IPS-11a (cell line): ENCODE data around the gene AKAP1.
"Not testable (repeated sequence)": the region's sequence is repeated elsewhere in the genome, so short reads cannot be mapped to it uniquely, and the experiment has no call there.

ENCODE experiments used
- H3K4me3 ChIP-seq: one replicate; pipeline ENCODE4 v1.5.1; 2013; ENCODE audit warnings: low read depth, low read length, control low read depth

The AKAP1 gene

DNA sequence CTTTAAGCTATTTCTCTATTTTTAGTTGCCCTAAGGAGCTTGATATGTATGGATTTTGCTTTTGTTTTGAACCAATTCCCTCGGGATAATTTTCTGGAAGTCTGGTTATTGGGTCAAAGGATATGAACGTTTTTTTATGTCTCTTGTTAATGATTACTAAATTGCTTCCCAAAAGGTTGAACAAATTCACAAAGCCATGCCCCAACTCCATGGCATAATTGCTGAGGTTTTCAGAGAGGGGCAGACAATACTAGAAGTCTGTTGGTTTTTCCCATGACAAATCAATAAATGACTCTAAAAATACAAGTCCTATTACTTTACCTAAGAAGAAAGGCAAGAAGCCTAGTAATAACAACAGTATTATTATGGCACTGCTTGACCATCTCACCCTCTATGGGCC lies 11.4 kb upstream of the AKAP1 start:
- no peak overlapping the region for H3K4me3 ChIP-seq

DNA sequence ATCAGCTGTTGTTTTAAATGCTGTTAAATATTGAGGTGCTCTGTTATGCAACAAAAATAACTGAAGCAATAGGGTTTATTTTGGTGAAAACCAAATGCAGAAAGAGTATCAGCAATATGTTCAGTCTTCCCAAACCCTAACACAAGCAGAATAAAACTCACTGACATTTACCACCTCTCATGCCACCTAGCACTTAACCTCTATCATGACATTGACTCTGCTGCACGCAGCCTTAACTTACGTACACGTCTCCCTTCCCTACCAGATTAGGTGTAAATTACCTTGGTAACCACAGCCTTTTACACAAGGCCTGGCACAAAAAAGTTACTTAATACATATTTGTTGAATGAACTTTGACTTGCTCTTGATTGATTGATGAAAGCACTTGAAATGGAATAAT lies 9.9 kb upstream of the AKAP1 start:
- H3K4me3 ChIP-seq, result no peak overlapping the region

DNA sequence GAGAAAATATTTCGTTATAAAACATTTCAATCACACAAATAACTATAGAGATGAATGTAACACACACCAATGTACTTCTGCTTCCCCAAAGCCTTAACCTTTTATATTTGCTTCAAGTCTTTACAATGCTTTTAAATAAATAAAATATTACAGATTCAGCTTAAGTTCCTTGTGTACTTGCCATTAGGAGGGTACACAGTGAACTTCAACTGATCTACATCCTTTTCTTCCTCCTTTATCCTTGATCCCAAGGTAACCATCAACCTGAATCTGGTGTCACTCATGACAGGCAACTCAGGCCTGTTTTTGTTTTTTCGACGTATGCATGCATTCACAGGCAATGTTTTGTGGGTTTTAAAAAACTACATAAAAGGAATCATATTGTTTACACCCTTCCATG lies 9.3 kb upstream of the AKAP1 start:
- H3K4me3 ChIP-seq, result no peak overlapping the region

DNA sequence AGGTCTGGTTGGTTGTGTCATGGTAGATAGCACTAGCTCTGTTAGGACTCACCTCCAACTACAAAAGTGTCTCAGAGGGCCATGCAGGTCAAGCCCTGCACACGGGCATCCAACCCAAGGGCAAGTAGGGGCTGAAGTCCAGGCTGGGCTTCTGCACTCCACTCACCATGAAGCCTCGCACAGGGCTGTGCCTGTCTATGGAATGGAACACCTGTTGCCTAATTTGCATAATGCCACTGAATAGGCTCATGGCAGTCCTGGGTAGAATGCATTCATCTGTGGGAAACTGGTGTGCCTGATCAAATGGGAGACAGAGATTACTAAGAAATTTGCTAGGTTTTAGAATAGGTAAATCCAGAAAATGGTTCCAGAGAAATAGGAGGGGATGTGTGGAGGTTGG lies 8.0 kb upstream of the AKAP1 start:
- H3K4me3 ChIP-seq, result no peak overlapping the region

DNA sequence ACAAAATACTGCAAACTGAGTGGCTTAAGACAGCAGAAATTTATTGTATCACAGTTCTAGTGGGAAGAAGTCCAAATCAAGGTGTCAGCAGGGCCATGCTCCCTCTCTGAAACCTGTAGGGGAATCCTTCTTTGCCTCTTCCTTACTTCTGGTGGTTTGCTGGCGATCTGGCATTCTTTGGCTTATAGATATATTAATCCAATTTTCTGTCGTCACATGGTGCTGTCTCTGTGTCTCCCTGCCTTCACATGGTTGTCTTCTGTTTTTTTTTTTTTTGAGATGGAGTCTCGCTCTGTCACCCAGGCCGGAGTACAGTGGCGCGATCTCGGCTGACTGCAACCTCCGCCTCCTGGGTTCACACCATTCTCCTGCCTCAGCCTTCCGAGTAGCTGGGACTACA lies 6.8 kb upstream of the AKAP1 start:
- H3K4me3 ChIP-seq, result no peak overlapping the region

DNA sequence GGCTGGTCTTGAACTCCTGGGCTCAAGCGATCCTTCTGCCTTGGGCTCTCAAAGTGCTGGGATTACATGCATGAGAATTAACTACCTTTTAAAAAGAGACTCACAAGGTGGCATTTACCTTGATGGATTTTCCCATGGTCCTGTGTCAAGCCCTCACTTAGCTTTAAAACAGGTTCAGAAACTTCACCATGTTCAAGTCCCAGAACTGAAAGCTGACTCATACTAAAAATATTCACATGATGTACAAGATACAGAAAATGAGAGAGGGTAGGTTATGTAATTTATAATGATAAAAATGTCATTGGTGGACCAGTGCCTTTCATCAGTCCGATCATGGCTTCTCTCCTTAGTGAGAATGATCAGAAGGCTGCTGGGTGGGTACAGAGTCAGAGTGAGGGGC lies 4.3 kb upstream of the AKAP1 start:
- no peak overlapping the region for H3K4me3 ChIP-seq

DNA sequence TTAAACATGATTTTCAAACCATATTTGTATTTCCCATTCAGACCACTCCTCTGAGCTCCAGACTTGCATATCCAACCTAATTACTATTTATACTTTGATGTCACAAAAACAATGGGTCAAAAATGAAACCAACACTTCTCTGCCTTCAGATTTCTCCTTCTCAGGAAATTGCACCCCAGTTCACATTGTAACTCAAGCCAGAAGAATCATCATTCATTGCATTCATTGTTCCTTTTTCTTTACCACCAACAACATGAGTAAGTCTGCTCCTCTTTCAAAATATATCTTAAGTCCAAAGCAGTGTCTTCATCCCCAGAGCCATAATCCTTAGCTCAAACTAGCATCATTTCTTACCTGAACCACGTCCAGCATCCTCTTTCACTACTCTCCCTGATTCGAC lies 2.6 kb upstream of the AKAP1 start:
- no peak overlapping the region for H3K4me3 ChIP-seq

DNA sequence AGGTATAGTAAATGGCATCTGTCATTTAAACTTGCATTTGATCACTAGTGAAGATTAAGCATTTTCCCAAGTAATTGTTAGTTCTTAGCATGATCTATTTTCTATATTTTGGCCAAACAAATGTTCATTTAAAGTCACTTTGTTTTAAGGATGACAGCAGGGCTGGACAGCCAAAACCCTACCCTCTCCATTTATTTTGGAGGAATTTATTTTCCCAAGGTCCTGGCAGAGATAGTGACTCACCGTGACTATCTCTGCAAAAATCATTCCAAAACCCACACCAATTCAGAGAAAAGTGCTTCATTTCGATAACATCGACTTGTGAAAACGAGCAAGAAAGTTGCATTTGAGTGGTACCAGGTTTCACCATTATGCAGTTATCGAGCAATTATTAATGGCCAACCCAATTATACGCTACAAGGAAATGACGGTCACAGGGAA lies 665 bp upstream of the AKAP1 start:
- peak overlapping the region; percentile 96 for H3K4me3 ChIP-seq

DNA sequence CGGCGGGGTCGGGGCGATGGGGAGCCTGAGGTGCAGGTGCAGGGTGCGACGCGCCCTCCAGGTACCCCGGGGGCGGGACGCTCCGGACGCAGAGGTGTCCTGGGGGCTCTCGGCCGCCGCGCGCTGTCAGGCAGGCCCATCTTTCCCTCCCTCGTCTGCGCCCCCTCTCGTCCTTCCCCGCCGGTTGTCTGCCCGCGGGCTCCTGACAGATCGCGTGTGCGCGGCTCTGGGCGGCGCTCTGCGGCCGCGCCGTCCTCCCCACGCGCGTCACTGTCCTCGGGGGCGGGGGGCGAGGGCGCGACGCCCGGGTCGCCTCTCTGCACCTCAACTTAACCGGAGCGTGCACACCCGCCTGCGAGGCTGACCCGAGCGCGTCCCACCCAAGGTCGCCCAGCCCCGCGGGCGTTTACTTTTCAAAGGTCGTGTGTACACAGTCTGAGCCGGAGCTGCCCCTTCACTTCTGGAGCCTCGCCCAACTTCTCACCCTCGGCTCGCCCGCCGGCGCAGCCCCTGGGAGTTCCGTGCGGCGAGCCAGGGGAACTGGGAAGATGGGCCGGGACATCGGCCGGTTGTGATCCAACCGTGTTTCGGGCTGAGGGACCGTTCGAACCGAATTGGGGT lies 512 bp downstream of the AKAP1 start:
- peak overlapping the region; percentile 78 for H3K4me3 ChIP-seq

DNA sequence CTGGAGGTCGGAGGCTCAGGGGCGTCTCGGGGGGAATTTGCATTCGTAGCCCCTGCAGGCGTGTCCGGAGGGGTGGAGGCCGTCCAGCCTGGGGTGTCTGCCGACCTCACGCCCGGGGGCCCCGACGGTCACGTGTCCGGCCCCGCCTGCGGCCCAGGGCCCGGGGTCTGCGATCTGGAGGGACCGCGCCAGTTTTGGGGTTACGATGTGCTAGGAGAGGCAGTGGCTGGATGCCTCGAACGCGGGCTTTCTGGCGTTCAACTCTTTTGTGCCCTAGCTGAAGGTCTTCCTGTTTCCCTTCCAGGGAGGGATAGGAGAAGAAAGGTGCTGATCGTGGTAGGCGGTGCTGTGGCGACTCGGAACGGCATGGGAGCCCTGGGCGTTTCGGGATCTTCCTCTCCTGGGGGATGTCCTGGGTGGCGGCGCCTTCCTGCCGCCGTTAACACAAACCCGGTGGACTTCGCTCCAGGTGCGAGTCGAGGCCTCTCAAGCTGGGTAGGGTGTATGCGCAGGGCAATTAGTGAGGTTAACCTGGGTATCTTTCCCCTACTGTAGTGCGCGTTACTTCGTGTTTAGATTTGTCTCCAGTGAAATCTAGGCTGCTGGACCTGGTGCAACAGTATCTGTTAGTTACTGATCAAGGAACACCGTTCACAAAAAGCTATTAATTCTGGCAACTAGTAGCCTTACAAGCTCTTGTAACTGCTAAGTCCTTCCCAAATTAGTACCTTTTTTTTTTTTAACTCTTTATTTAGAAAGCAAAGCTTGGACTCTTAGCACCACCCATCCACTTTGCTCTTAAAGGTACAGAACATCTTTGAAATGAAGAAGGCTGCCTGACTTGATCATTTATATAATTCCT lies 1.3 kb downstream of the AKAP1 start:
- H3K4me3 ChIP-seq, result peak overlapping the region; percentile 78

DNA sequence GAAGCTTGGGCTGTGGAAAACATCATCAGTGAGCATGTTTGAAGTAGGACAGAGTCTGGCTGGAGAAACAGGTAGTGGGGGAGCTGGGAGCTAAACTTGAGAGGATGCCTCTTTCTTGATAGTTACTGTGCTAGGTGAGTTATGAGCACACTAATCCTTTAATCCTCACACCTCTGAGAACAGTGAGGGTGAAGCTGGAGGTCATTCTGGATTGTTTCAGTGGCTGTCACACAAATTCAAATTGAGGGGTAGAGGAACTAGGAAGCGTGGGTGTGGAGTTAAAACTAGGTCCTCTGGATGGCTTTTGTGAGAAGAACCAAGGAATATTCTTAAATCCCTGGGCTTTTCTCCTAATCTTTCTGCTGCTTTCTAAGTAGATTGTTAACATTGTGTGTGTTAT lies 3.3 kb downstream of the AKAP1 start:
- no peak overlapping the region for H3K4me3 ChIP-seq

DNA sequence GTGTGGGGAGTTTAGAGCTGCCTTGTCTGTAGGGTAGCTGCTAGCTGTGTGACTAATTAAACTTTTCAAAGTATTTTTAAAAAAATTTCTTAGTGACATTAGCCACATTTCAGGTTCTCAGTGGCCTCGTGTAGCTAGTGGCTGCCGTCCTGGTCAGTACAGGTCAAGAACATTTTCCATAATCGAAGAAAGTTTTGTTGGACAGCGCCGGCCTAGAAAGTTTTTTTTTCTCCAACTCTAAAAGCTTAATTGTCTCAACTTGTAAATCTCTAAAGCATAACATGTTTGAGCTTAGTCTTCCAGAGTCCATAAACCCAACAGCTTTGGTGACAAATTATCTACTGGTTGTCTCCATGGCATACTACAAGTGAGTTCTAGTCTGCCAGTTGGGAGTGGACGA lies 4.3 kb downstream of the AKAP1 start:
- H3K4me3 ChIP-seq, result no peak overlapping the region

DNA sequence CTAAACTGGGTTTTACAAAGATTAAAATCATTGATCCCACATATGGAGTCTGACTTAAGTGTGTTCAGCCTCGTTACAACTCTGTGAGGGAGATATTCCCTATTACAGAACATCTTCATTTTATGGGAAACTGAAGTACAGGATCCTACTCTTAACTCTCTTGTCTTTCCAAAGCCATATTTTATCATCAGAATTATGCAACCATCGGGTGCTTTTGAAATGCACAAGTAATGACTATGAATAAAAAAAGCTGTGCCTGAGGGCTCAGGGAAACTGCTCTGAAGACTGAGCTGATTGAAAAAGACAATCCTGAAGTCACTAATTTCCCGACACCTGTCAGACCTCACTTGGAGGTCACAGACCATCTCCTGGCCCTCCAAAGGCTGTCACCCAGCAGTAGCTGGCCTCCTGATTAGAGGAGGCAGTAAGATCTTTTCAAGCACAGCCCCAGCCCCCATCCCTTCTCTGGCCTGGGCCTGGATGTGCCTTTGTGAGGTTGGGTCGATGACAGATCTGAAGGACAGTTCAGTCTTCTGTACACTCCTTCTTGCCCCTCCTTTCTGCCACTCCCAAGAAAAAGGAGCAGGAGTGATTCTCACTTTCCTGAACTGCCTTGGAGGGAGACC lies 5.6 kb downstream of the AKAP1 start:
- H3K4me3 ChIP-seq, result no peak overlapping the region

DNA sequence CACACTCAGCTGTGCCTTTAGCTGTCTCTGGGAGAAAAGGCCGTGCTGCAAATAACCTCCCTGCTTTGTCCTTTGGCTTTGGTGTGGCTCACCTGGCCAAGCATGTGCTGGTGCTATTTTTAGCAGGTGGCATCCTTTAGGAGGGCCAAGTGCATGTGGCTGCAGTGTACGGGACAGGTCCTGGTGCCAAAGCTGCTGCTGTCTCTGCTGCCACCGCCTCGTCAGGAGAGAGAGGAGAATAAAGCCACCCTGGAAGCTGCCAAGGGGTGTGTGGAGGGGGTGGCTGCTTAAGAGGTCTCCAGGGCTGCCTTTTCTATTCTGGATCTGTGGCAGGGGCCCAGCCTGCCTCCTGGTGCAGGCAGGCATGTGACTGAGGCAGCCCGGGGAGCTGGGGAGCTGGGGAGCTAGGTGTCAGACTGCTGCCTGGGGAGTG lies 6.2 kb downstream of the AKAP1 start:
- H3K4me3 ChIP-seq, result no peak overlapping the region

DNA sequence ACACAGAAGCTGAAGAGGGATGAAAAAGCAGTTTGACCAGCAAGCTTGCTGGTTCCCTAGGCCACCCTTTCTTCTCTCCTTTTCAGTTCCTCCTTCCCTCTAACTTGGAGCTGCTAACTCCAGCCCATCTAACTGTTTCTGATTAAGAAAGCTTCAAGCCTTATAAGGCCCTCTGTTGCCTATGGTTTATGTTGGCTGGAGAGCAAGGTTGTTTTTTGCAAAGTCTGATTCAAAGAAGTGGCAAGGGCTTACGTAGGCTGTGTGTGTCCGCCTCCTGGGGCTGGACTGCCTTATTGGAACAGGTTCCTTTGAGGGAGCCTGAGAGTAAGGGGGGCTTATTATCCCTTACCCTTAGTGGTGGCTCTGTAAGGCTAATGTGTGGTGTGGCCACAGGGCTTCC lies 7.1 kb downstream of the AKAP1 start:
- no peak overlapping the region for H3K4me3 ChIP-seq

DNA sequence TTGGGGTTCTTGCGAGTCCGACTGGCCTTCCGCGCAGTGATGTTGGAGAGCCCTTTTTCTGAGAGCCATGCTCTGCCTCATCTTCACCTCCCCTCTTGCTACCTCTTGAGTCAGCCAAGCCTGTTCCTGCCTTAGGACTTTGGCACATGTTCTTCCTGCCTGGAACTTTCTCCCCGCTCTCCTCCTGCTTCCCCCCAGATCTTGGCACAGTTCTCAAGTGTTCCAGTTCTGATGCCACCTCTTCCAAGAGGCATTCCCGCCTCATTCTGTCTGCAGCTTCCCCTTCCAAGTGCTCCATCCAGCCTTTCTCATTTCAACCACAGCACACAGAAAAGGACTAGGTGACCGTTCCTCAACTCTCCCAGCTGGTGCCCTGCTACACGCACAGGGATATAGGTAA lies 7.7 kb downstream of the AKAP1 start:
- H3K4me3 ChIP-seq, result no peak overlapping the region

DNA sequence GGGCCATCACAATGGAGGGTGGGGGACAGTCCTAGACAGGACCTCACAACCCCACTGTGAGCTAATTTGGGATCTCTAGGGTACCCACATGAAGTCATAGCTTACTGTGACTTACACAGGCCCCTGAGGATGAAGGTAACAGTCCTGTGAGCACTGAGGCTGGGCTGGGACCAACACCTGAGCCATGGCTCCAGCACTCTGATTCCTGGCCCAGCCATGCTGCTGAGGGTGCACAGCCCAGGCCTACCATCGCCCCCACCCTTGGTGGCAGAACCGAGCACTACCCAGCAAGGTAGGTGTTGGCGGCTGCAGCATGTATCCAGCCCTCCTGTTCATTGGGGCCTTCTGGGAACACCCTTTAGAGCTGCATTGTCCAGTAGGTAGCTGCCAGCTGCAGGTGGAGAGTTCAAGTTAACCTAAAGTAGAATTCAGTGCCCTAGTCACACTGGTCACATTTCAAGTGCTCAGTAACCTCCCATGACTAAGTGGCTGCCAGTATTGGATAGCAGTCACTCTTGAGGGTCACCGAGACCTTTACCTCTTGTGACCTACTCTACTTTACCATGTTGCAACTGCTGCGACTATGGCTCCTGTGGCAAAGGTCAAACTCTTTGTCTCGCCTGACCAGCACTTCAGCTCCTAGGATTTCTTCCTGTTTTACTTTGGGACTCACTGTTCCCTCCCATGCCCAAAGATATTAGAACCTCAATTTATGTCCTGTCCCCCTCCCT lies 11.6 kb downstream of the AKAP1 start:
- no peak overlapping the region for H3K4me3 ChIP-seq

DNA sequence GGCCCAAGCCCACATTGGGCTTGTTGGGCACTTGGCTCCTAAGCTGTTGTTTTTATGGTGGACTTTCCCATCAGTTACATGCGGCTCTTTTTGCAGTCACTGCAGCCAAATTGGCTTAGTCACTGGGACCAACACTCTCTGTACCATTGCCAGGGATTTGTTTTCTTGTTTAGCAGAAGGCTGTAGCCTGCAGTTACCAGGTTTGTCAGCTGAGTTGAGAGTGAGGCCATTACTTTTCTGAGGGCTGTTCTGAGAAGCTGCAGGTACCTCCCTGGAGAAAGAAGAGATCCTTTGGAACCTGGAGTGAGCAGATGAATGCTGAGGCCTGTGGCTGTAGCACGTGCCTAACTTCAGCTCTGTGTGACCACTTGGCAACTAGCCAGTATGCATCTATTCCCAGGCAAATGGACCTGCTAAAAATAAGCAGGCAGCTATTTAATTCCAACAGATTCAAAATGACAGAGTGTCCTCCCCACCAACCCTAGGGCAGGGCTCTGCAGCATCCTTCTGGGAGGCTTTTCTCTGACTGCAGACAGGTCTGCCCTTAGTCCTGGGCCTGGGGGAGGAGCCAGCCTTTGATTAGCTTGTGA lies 12.9 kb downstream of the AKAP1 start:
- no peak overlapping the region for H3K4me3 ChIP-seq

DNA sequence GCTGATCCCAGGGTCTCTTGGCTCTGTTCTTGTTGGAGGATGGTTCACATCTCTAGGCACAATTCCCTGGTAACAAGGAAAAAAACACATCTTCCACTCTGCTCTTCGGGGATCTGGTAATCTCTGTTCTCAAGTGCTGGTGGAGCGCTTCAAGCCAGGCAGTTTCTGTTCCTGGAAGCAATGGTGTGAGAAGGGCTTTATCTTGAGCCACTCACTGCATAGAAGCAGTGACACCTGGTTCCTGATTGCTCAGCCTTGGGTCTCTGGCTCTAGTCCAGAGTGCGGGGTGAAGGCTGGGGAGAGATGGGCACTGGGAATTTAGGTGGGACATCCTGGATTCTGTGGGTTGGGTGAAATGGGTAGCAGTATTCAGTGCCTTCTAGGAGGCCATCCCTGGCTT lies 14.1 kb downstream of the AKAP1 start:
- H3K4me3 ChIP-seq, result no peak overlapping the region

DNA sequence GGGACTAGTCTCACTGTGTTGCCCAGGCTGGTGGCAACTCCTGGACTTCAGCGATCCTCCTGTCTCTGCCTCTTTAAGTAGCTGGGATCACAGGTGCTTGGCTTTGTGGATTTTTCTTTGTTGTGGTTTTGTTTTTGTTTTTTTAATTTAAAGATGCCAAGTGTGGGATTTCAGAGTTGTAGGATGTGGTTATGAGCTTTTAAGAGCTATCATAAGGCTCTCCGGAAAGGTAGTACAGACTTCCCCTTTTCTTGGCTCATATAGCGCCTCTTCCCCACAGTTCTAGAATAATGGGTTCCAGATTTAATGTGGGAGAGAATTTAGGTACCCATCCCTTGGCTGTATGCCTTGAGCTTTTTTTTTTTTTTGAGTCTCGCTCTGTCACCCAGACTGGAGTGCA lies 17.1 kb downstream of the AKAP1 start:
- H3K4me3 ChIP-seq, result no peak overlapping the region

DNA sequence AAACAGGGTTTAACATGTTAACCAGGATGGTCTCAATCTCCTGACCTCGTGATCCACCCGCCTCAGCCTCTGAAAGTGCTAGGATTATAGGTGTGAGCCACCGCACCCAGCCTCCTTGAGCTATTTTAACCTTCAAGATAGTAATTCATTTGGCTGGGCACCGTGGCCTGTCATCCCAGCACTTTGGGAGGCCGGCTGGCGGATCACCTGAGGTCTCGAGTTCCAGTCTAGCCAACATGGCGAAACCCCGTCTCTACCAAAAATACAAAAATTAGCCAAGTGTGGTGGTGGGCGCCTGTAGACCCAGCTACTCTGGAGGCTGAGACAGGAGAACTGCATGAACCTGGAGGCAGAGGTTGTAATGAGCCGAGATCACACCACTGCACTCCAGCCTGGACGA lies 17.6 kb downstream of the AKAP1 start:
- H3K4me3 ChIP-seq, result not testable (repeated sequence)
